ENCODE measurements around the gene KLK7. TPM values are rescaled to one million over a fixed set of nuclear protein-coding genes. Genes with fewer than 3 reads are reported as not detected.

Gene KLK7
- polyA plus RNA-seq, 1 of the 3 experiments (the other 2 are of a cell fraction), result not detected

DNA sequence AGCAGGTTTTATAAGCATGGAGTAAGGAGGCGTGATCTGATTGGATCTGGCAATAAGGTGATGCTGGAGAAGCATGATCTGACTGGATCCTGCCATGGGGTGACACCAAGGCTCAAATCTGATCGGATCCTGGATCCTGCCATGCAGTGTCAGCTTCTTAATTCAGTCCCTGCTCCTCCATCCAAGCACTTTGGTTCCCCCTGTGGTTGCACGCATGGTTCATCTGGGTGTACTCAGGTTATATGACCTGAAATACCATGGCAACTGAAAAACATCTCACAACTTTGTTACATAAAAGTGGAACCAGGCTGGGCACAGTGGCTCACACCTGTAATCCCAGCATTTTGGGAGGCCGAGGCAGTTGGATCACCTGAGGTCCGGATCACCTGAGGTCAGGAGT, 54.9 kb downstream of the KLK7 start:
- DNase-seq, result no peak
- Histone ChIP-seq H3K4me3 (ENCODE audit: low read depth in 2 of 2, low read length in 1 of 2) (no peak overlapping the region), H3K79me2 (ENCODE audit: insufficient read depth) (no peaks in the 10 kb centered on the region), H4K20me1 (ENCODE audit: insufficient read depth) (no peaks in the 10 kb centered on the region), H3K27me3 (ENCODE audit: insufficient read depth) (peaks cover 49% of the 10 kb centered on the region; the same call in 1 of the 2 replicates), H3K4me2 (no peak overlapping the region), H3F3A (replicated peaks; ENCODE audit: insufficient read depth) (no peaks in the 10 kb centered on the region), H3K27ac (ENCODE audit: low read depth in 2 of 2, low read length in 1 of 2) (no peak overlapping the region), H3K36me3 (replicated peaks in 1 of 2; ENCODE audit: control insufficient read depth in 1 of 2, insufficient read depth in 2 of 2, low read length in 1 of 2) (no peaks in the 10 kb centered on the region), H3K9ac (no peak overlapping the region), H3K4me1 (ENCODE audit: control insufficient read depth in 1 of 2, insufficient read depth in 2 of 2, low read depth in 1 of 2, low read length in 1 of 2) (no peaks in the 10 kb centered on the region), H3K9me2 (no peaks in the 10 kb centered on the region), H3K9me3 (no peaks in the 10 kb centered on the region), H2AFZ (ENCODE audit: low read depth) (no peak overlapping the region)
- WGBS (ENCODE audit: low lambda C conversion rate), result 14% methylated on average over 5 of the region's 5 CpGs
- no peak for TF ChIP-seq CHD2 (IDR thresholded peaks at IDR 0.05; ENCODE audit: low read length, partially characterized antibody)
- POLR2A ChIA-PET, result no interaction called here
- CTCF ChIA-PET, result interaction anchor here (0.5 to 1.8 kb wide), 4 partner anchors 88 to 624 kb away, joined by 3 to 9 read pairs (median 3); no protein-coding TSS in a partner anchor

Other genes starting within 250 kb of the KLK7 start
- not detected in 2 replicates for gene GPR32, start 213.5 kb downstream of the KLK7 start, polyA plus RNA-seq (2012; rRNA removed)
- not detected in 2 replicates for gene ACP4, start 193.5 kb downstream of the KLK7 start, polyA plus RNA-seq (2012; rRNA removed)
- not detected in 2 replicates for gene KLK1, start 160.1 kb downstream of the KLK7 start, polyA plus RNA-seq (2012; rRNA removed)
- not detected in 2 replicates for gene KLK15, start 150.3 kb downstream of the KLK7 start, polyA plus RNA-seq (2012; rRNA removed)
- gene KLK3, start 129.0 kb downstream of the KLK7 start, polyA plus RNA-seq (2012; rRNA removed), result not detected in 2 replicates
- 0.15 and 0.44 TPM in 2 replicates for gene KLK2, start 110.5 kb downstream of the KLK7 start, polyA plus RNA-seq (2012; rRNA removed)
- gene KLK4, start 72.5 kb downstream of the KLK7 start, polyA plus RNA-seq (2012; rRNA removed), result not detected in 2 replicates
- gene KLK5, start 30.9 kb downstream of the KLK7 start, polyA plus RNA-seq (2012; rRNA removed), result not detected in 2 replicates
- not detected in 2 replicates for gene KLK6, start 14.3 kb downstream of the KLK7 start, polyA plus RNA-seq (2012; rRNA removed)
- gene KLK8, start 17.7 kb upstream of the KLK7 start, polyA plus RNA-seq (2012; rRNA removed), result not detected in 2 replicates
- not detected in 2 replicates for gene KLK10, start 35.8 kb upstream of the KLK7 start, polyA plus RNA-seq (2012; rRNA removed)
- not detected in 2 replicates for gene KLK11, start 42.7 kb upstream of the KLK7 start, polyA plus RNA-seq (2012; rRNA removed)
- gene KLK12, start 51.1 kb upstream of the KLK7 start, polyA plus RNA-seq (2012; rRNA removed), result not detected in 2 replicates
- not detected in 2 replicates for gene KLK13, start 81.2 kb upstream of the KLK7 start, polyA plus RNA-seq (2012; rRNA removed)
- 0.19 and 0.26 TPM in 2 replicates for gene KLK14, start 99.0 kb upstream of the KLK7 start, polyA plus RNA-seq (2012; rRNA removed)
- 7.2 and 8.8 TPM in 2 replicates for gene CTU1, start 124.5 kb upstream of the KLK7 start, polyA plus RNA-seq (2012; rRNA removed)
- gene SIGLEC9, start 141.0 kb upstream of the KLK7 start, polyA plus RNA-seq (2012; rRNA removed), result not detected in 2 replicates
- not detected in 2 replicates for gene SIGLEC7, start 158.4 kb upstream of the KLK7 start, polyA plus RNA-seq (2012; rRNA removed)
- gene CD33, start 241.2 kb upstream of the KLK7 start, polyA plus RNA-seq (2012; rRNA removed), result 0.36 and 0.67 TPM in 2 replicates

Data from SK-N-SH (cell line).